Uterus (tissue), 4 donors: ENCODE measurements around the gene PTBP3. TPM values are rescaled to one million over a fixed set of nuclear protein-coding genes. Genes with fewer than 3 reads are reported as not detected.

Source experiments
- DNase-seq, 2 donors: peaks; one replicate each; pipeline ENCODE4 v3.0.0-alpha.2; 2019 to 2020
- H3K27ac ChIP-seq, 2 donors: fragments of 200-600 bp; sonication (generic); 1 replicate in 1 of 2; 2 replicates in 1 of 2; pipeline ENCODE4 v1.5.1; 2016 to 2018
- H3K27me3 ChIP-seq, 2 donors: fragments of 200-600 bp; sonication (generic); one replicate each; pipeline ENCODE4 v1.5.1; 2018 to 2019; ENCODE audit warnings: control low read depth in 1 of 2
- H3K36me3 ChIP-seq, 2 donors: fragments of 200-600 bp; sonication (generic); one replicate each; pipeline ENCODE4 v1.5.1; 2019; ENCODE audit warnings: control low read depth in 1 of 2
- H3K4me1 ChIP-seq, 2 donors: fragments of 200-600 bp; sonication (generic); one replicate each; pipeline ENCODE4 v1.5.1; 2018 to 2019; ENCODE audit warnings: control low read depth in 1 of 2
- H3K4me3 ChIP-seq, 2 donors: fragments of 200-600 bp; sonication (generic); 1 replicate in 1 of 2; 2 replicates in 1 of 2; pipeline ENCODE4 v1.5.1; 2018 to 2019; ENCODE audit warnings: mild to moderate bottlenecking in 1 of 2
- H3K9me3 ChIP-seq, 2 donors: fragments of 200-600 bp; sonication (generic); one replicate each; pipeline ENCODE4 v1.5.1; 2019; ENCODE audit warnings: control low read depth in 1 of 2
- POLR2A ChIP-seq, 2 donors: fragments of 450-650 bp; IDR thresholded peaks; one replicate each; pipeline ENCODE4 v1.6.1; 2016; ENCODE audit warnings: antibody characterized with exemption in 2 of 2, mild to moderate bottlenecking in 1 of 2, moderate library complexity in 1 of 2
- intact Hi-C: fragments of 100-400 bp; cut with DNase I; formaldehyde crosslinking; loops from one replicate; pipeline ENCODE4 v1.15.1; 2023; ENCODE audit warnings: low total_unique reads
- total RNA-seq, 4 donors: library from RNA; depleted of rRNA in 3 of 4; stranded (reverse); fragments of >200 nt in 3 of 4; gene quantifications; one replicate each; pipeline versions ENCODE4 v1.1.0 to v1.2.4, GENCODE V29; 2014 to 2023
- TF ChIP-seq, protein P1 (sequence below), 4 experiments: fragments of 200-600 bp in 2 of 4; fragments of 450-650 bp in 2 of 4; sonication (generic) in 2 of 4; IDR thresholded peaks; one replicate each; pipeline ENCODE4 v1.5.1; 2016 to 2019; ENCODE audit warnings: antibody characterized with exemption in 4 of 4, mild to moderate bottlenecking in 2 of 4, moderate library complexity in 1 of 4
- donor health status: DM: yes; HTN: yes; CAD: no.

Gene PTBP3
- total RNA-seq, 4 donors from 2014 or later: 25.0 to 64.6 (median 36.2) TPM

GRCh38 chr9:112331674-112331952, 1.8 kb downstream of the PTBP3 start:
- no peaks in the 10 kb centered on the region for H3K27me3 ChIP-seq
- no peak for TF ChIP-seq POLR2A (IDR thresholded peaks at IDR 0.05)
- TF ChIP-seq, protein P1, sequence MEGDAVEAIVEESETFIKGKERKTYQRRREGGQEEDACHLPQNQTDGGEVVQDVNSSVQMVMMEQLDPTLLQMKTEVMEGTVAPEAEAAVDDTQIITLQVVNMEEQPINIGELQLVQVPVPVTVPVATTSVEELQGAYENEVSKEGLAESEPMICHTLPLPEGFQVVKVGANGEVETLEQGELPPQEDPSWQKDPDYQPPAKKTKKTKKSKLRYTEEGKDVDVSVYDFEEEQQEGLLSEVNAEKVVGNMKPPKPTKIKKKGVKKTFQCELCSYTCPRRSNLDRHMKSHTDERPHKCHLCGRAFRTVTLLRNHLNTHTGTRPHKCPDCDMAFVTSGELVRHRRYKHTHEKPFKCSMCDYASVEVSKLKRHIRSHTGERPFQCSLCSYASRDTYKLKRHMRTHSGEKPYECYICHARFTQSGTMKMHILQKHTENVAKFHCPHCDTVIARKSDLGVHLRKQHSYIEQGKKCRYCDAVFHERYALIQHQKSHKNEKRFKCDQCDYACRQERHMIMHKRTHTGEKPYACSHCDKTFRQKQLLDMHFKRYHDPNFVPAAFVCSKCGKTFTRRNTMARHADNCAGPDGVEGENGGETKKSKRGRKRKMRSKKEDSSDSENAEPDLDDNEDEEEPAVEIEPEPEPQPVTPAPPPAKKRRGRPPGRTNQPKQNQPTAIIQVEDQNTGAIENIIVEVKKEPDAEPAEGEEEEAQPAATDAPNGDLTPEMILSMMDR (IDR thresholded peaks at IDR 0.05): no peak
- peaks cover 0 to 3% of the 10 kb centered on the region in 2 donors for H3K4me1 ChIP-seq
- intact Hi-C loops: no loop called here
- H3K27ac ChIP-seq: peak overlapping the region in 1 of 2 donors; percentile 29
- H3K9me3 ChIP-seq: no peaks in the 10 kb centered on the region
- H3K4me3 ChIP-seq: no peak overlapping the region
- H3K36me3 ChIP-seq: no peaks in the 10 kb centered on the region
- DNase-seq: no peak

- intact Hi-C loops: no loop called here
- DNase-seq: no peak
- Histone ChIP-seq H3K36me3 (no peaks in the 10 kb centered on the region), H3K27ac (no peak overlapping the region), H3K9me3 (no peaks in the 10 kb centered on the region), H3K4me3 (no peak overlapping the region), H3K27me3 (no peaks in the 10 kb centered on the region), H3K4me1 (peaks cover 0 to 3% of the 10 kb centered on the region in 2 donors)
- TF ChIP-seq POLR2A (IDR thresholded peaks at IDR 0.05): no peak
- TF ChIP-seq, protein P1 (IDR thresholded peaks at IDR 0.05): no peak
Observed at GRCh38 chr9:112328545-112328944, 4.9 kb downstream of the PTBP3 start.

GRCh38 chr9:112327718-112328450, 5.5 kb downstream of the PTBP3 start:
- TF ChIP-seq POLR2A (IDR thresholded peaks at IDR 0.05): no peak
- TF ChIP-seq, protein P1 (IDR thresholded peaks at IDR 0.05): no peak

DNA sequence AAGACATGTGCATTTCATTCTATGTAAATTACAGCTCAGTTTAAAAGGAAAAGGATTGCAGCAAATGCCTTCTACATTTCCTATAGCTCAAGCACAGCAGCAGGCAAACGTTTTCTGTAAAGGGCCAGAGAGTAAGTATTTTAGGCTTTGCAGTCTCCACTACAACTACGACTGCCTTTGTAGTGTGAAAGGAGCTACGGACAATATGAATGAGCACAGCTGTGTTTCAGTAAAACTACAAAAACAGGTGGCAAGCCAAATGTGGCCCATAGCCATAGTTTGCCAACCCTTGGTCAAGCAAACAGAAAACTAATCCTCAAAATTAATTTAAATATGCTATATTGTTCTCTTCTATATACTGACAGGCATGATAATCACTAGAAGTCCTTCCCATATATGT, 7.2 kb downstream of the PTBP3 start:
- H3K36me3 ChIP-seq: no peaks in the 10 kb centered on the region

More at GRCh38 chr9:112327718-112328450, 5.5 kb downstream of the PTBP3 start:
- H3K27ac ChIP-seq: no peak overlapping the region
- no peaks in the 10 kb centered on the region for H3K36me3 ChIP-seq
- H3K27me3 ChIP-seq: no peaks in the 10 kb centered on the region
- H3K9me3 ChIP-seq: no peaks in the 10 kb centered on the region
- no peak overlapping the region for H3K4me3 ChIP-seq
- DNase-seq: no peak
- peaks cover 0 to 3% of the 10 kb centered on the region in 2 donors for H3K4me1 ChIP-seq
- intact Hi-C loops: no loop called here

GRCh38 chr9:112325600-112325999, 7.8 kb downstream of the PTBP3 start:
- no peak for DNase-seq
- intact Hi-C loops: no loop called here
- Histone ChIP-seq H3K4me3 (no peak overlapping the region), H3K4me1 (no peaks in the 10 kb centered on the region), H3K27me3 (no peaks in the 10 kb centered on the region), H3K36me3 (no peaks in the 10 kb centered on the region), H3K9me3 (no peaks in the 10 kb centered on the region), H3K27ac (no peak overlapping the region)
- TF ChIP-seq POLR2A (IDR thresholded peaks at IDR 0.05): no peak
- TF ChIP-seq, protein P1 (IDR thresholded peaks at IDR 0.05): no peak

More for the DNA sequence above, 7.2 kb downstream of the PTBP3 start:
- Histone ChIP-seq H3K9me3 (no peaks in the 10 kb centered on the region), H3K4me3 (no peak overlapping the region), H3K4me1 (no peaks in the 10 kb centered on the region), H3K27ac (no peak overlapping the region), H3K27me3 (no peaks in the 10 kb centered on the region)
- intact Hi-C loops: no loop called here
- TF ChIP-seq, protein P1 (IDR thresholded peaks at IDR 0.05): no peak
- no peak for TF ChIP-seq POLR2A (IDR thresholded peaks at IDR 0.05)
- DNase-seq: no peak
